Smooth muscle cell (in vitro differentiated cells): Measurements from ENCODE around the gene AKR1B15. TPM values are rescaled to one million over a fixed set of nuclear protein-coding genes. Genes with fewer than 3 reads are reported as not detected.

Source experiments
- DNase-seq: peaks from one replicate; lab custom pipeline; 2025; ENCODE audit not compliant: unreplicated experiment; lab: John Stamatoyannopoulos, UW
- H2AFZ ChIP-seq: fragments of 200-600 bp; sonication (generic); 2 replicates; pipeline ENCODE4 v1.6.0; 2016; ENCODE audit warnings: antibody characterized with exemption, low read depth, mild to moderate bottlenecking
- H3F3A ChIP-seq: fragments of 200-600 bp; sonication (generic); 2 replicates; pipeline ENCODE4 v1.6.0; 2017; ENCODE audit warnings: antibody characterized with exemption, low read depth
- H3K27ac ChIP-seq: fragments of 200-600 bp; sonication (generic); 2 replicates; pipeline ENCODE4 v1.5.1; 2016; ENCODE audit warnings: low read depth, mild to moderate bottlenecking
- H3K27me3 ChIP-seq: fragments of 200-600 bp; sonication (generic); 2 replicates; pipeline ENCODE4 v1.6.1; 2016; ENCODE audit warnings: low read depth, mild to moderate bottlenecking
- H3K36me3 ChIP-seq: fragments of 200-600 bp; sonication (generic); 2 replicates; pipeline ENCODE4 v1.5.1; 2016; ENCODE audit warnings: low read depth
- H3K4me1 ChIP-seq: fragments of 200-600 bp; sonication (generic); 2 replicates; pipeline ENCODE4 v1.5.1; 2016; ENCODE audit warnings: low read depth
- H3K4me2 ChIP-seq: fragments of 200-600 bp; sonication (generic); 2 replicates; pipeline ENCODE4 v1.6.0; 2016; ENCODE audit warnings: mild to moderate bottlenecking
- H3K4me3 ChIP-seq: fragments of 200-600 bp; sonication (generic); 2 replicates; pipeline ENCODE4 v1.5.1; 2016; ENCODE audit warnings: mild to moderate bottlenecking
- H3K79me2 ChIP-seq: fragments of 200-600 bp; sonication (generic); 2 replicates; pipeline ENCODE4 v1.6.0; 2016; ENCODE audit warnings: low read depth, mild to moderate bottlenecking
- H3K9ac ChIP-seq: fragments of 200-600 bp; sonication (generic); 2 replicates; pipeline ENCODE4 v1.6.0; 2016; ENCODE audit warnings: low read depth
- H3K9me3 ChIP-seq: fragments of 200-600 bp; sonication (generic); replicated peaks from 2 replicates; pipeline ENCODE4 v1.5.1; 2016; ENCODE audit warnings: low read depth
- H4K20me1 ChIP-seq: fragments of 200-600 bp; sonication (generic); 2 replicates; pipeline ENCODE4 v1.6.0; 2016; ENCODE audit warnings: low read depth
- CTCF ChIP-seq: fragments of 200-600 bp; sonication (generic); IDR thresholded peaks from 2 replicates; pipeline ENCODE4 v1.5.1; 2017; ENCODE audit warnings: borderline replicate concordance, mild to moderate bottlenecking, antibody characterized with exemption; ENCODE audit not compliant: insufficient read depth, poor library complexity, severe bottlenecking
- WGBS: methylation state at CpG from one replicate; pipeline ENCODE4 v1.1.7; 2016; ENCODE audit warnings: low lambda C conversion rate; 5-methylcytosine and 5-hydroxymethylcytosine counted together
- polyA plus RNA-seq: library from polyadenylated mRNA; unstranded; fragments of >200 nt; fragmentation: Nextera tagmentation; extraction: Ambion mirVana; gene quantifications from 2 replicates; pipeline ENCODE4 v1.2.1, GENCODE V29; 2016
- total RNA-seq: library from RNA; depleted of rRNA; stranded (reverse); fragments of >200 nt; gene quantifications from 2 replicates; pipeline ENCODE4 v1.2.3, GENCODE V29; 2014

AKR1B15 gene
- total and polyA plus RNA-seq, 2 experiments from 2014 or later, result 0.43 to 0.81 TPM

- no peak overlapping the region for H3K9ac ChIP-seq
- no peaks in the 10 kb centered on the region for H3K27me3 ChIP-seq
- no peak overlapping the region for H3K27ac ChIP-seq
- H3K36me3 ChIP-seq, result no peaks in the 10 kb centered on the region
- no peaks in the 10 kb centered on the region for H4K20me1 ChIP-seq
- DNase-seq, result no peak
- peaks cover 5% of the 10 kb centered on the region for H3K4me1 ChIP-seq
- no peak overlapping the region for H2AFZ ChIP-seq
- H3K4me3 ChIP-seq, result no peak overlapping the region
- WGBS, result 86% methylated on average over 3 of the region's 3 CpGs
- no peak for TF ChIP-seq CTCF
- no peaks in the 10 kb centered on the region for H3K79me2 ChIP-seq
- no peaks in the 10 kb centered on the region for H3F3A ChIP-seq
- no peaks in the 10 kb centered on the region for H3K9me3 ChIP-seq
- no peak overlapping the region for H3K4me2 ChIP-seq
These were observed 16.0 kb upstream of the AKR1B15 start for GRCh38 chr7:134532954-134533218.

GRCh38 chr7:134533288-134533771 is 15.6 kb upstream of the AKR1B15 start:
- Histone ChIP-seq H4K20me1 (no peaks in the 10 kb centered on the region), H3F3A (no peaks in the 10 kb centered on the region), H2AFZ (no peak overlapping the region), H3K27ac (no peak overlapping the region), H3K4me1 (peaks cover under 1% of the 10 kb centered on the region), H3K36me3 (no peaks in the 10 kb centered on the region), H3K27me3 (no peaks in the 10 kb centered on the region), H3K9me3 (no peaks in the 10 kb centered on the region), H3K4me2 (no peak overlapping the region), H3K9ac (no peak overlapping the region), H3K79me2 (no peaks in the 10 kb centered on the region), H3K4me3 (no peak overlapping the region)
- DNase-seq, result no peak
- WGBS, result 94% methylated on average over 1 of the region's 1 CpG
- TF ChIP-seq CTCF, result no peak

- 91% methylated on average over 3 of the region's 3 CpGs for WGBS
- no peak overlapping the region for H3K4me2 ChIP-seq
- H3K36me3 ChIP-seq, result no peaks in the 10 kb centered on the region
- no peak for DNase-seq
- no peak overlapping the region for H3K4me3 ChIP-seq
- H3K9ac ChIP-seq, result no peak overlapping the region
- no peaks in the 10 kb centered on the region for H3K27me3 ChIP-seq
- H3F3A ChIP-seq, result no peaks in the 10 kb centered on the region
- H3K27ac ChIP-seq, result no peak overlapping the region
- H3K4me1 ChIP-seq, result no peaks in the 10 kb centered on the region
- no peaks in the 10 kb centered on the region for H3K9me3 ChIP-seq
- no peaks in the 10 kb centered on the region for H3K79me2 ChIP-seq
- H4K20me1 ChIP-seq, result no peaks in the 10 kb centered on the region
- H2AFZ ChIP-seq, result no peak overlapping the region
- no peak for TF ChIP-seq CTCF
These were observed 14.3 kb upstream of the AKR1B15 start for GRCh38 chr7:134534633-134535032.

- no peak overlapping the region for H2AFZ ChIP-seq
- H3K36me3 ChIP-seq, result no peaks in the 10 kb centered on the region
- H3K27me3 ChIP-seq, result no peaks in the 10 kb centered on the region
- WGBS, result 78% methylated on average over 3 of the region's 3 CpGs
- H4K20me1 ChIP-seq, result no peaks in the 10 kb centered on the region
- no peak for TF ChIP-seq CTCF
- H3K4me3 ChIP-seq, result no peak overlapping the region
- no peak for DNase-seq
- no peaks in the 10 kb centered on the region for H3K9me3 ChIP-seq
- H3F3A ChIP-seq, result no peaks in the 10 kb centered on the region
- H3K9ac ChIP-seq, result no peak overlapping the region
- H3K27ac ChIP-seq, result no peak overlapping the region
- H3K79me2 ChIP-seq, result no peaks in the 10 kb centered on the region
- no peak overlapping the region for H3K4me2 ChIP-seq
- H3K4me1 ChIP-seq, result no peaks in the 10 kb centered on the region
These were observed 13.5 kb upstream of the AKR1B15 start for GRCh38 chr7:134535272-134535918.
